Measurements from ENCODE around the gene L3MBTL4.
"Not testable (repeated sequence)": the region's sequence is repeated elsewhere in the genome, so short reads cannot be mapped to it uniquely, and the experiment has no call there.

The L3MBTL4 gene

GRCh38 chr18:6315517-6316331, 99.0 kb downstream of the L3MBTL4 start:
- in situ Hi-C loops (cut with MboI; ENCODE audit: low sequenced_read_pairs): no loop called here

- in situ Hi-C loops (cut with MboI; ENCODE audit: low sequenced_read_pairs): no loop called here
Observed at GRCh38 chr18:6313415-6313814, 101.3 kb downstream of the L3MBTL4 start.

GRCh38 chr18:6311456-6312215, 103.1 kb downstream of the L3MBTL4 start:
- in situ Hi-C loops (cut with MboI; ENCODE audit: low sequenced_read_pairs): no loop called here

- in situ Hi-C loops (cut with MboI; ENCODE audit: low sequenced_read_pairs): no loop called here
Observed at GRCh38 chr18:6310714-6311113, 104.0 kb downstream of the L3MBTL4 start.

- in situ Hi-C loops (cut with MboI; ENCODE audit: low sequenced_read_pairs): no loop called here
Observed at GRCh38 chr18:6297875-6298274, 116.8 kb downstream of the L3MBTL4 start.

- in situ Hi-C loops (cut with MboI; ENCODE audit: low sequenced_read_pairs): no loop called here
Observed at GRCh38 chr18:6294148-6294784, 120.4 kb downstream of the L3MBTL4 start.

GRCh38 chr18:6289843-6290242, 124.9 kb downstream of the L3MBTL4 start:
- in situ Hi-C loops (cut with MboI; ENCODE audit: low sequenced_read_pairs): no loop called here

- in situ Hi-C loops (cut with MboI; ENCODE audit: low sequenced_read_pairs): no loop called here
Observed at GRCh38 chr18:6286585-6286984, 128.1 kb downstream of the L3MBTL4 start.

- in situ Hi-C loops (cut with MboI; ENCODE audit: low sequenced_read_pairs): no loop called here
Observed at GRCh38 chr18:6284761-6285160, 129.9 kb downstream of the L3MBTL4 start.

- in situ Hi-C loops (cut with MboI; ENCODE audit: low sequenced_read_pairs): no loop called here
Observed at GRCh38 chr18:6284300-6284699, 130.4 kb downstream of the L3MBTL4 start.

GRCh38 chr18:6281874-6282273, 132.8 kb downstream of the L3MBTL4 start:
- in situ Hi-C loops (cut with MboI; ENCODE audit: low sequenced_read_pairs): no loop called here

- in situ Hi-C loops (cut with MboI; ENCODE audit: low sequenced_read_pairs): no loop called here
Observed at GRCh38 chr18:6280211-6280743, 134.4 kb downstream of the L3MBTL4 start.

GRCh38 chr18:6279308-6279707, 135.4 kb downstream of the L3MBTL4 start:
- in situ Hi-C loops (cut with MboI; ENCODE audit: low sequenced_read_pairs): no loop called here

- in situ Hi-C loops (cut with MboI; ENCODE audit: low sequenced_read_pairs): no loop called here
Observed at GRCh38 chr18:6273423-6273822, 141.3 kb downstream of the L3MBTL4 start.

GRCh38 chr18:6272144-6272543, 142.6 kb downstream of the L3MBTL4 start:
- in situ Hi-C loops (cut with MboI; ENCODE audit: low sequenced_read_pairs): not testable (repeated sequence)

- in situ Hi-C loops (cut with MboI; ENCODE audit: low sequenced_read_pairs): no loop called here
Observed at GRCh38 chr18:6271585-6271984, 143.1 kb downstream of the L3MBTL4 start.

- in situ Hi-C loops (cut with MboI; ENCODE audit: low sequenced_read_pairs): no loop called here
Observed at GRCh38 chr18:6270771-6271216, 143.9 kb downstream of the L3MBTL4 start.

GRCh38 chr18:6269660-6270332, 144.9 kb downstream of the L3MBTL4 start:
- in situ Hi-C loops (cut with MboI; ENCODE audit: low sequenced_read_pairs): no loop called here

- in situ Hi-C loops (cut with MboI; ENCODE audit: low sequenced_read_pairs): no loop called here
Observed at GRCh38 chr18:6266212-6266611, 148.5 kb downstream of the L3MBTL4 start.

GRCh38 chr18:6261938-6262337, 152.8 kb downstream of the L3MBTL4 start:
- in situ Hi-C loops (cut with MboI; ENCODE audit: low sequenced_read_pairs): no loop called here

- in situ Hi-C loops (cut with MboI; ENCODE audit: low sequenced_read_pairs): not testable (repeated sequence)
Observed at GRCh38 chr18:6259324-6259723, 155.4 kb downstream of the L3MBTL4 start.

Measured in HL-60/S4 treated with phorbol 12-myristate 13-acetate at 8.2 ng/mL for 4 days and 3 days (cell line).